ENCODE results near the gene KCNG2. TPM values are rescaled to one million over a fixed set of nuclear protein-coding genes. Genes with fewer than 3 reads are reported as not detected.

The KCNG2 gene
- polyA plus RNA-seq, 1 experiment, result 0.38 TPM

- H3K27ac ChIP-seq (ENCODE audit: low read depth, low read length), result no peak overlapping the region
- POLR2A ChIA-PET, result no interaction called here
- H3K4me3 ChIP-seq (ENCODE audit: low read depth, low read length), result no peak overlapping the region
- H3K9me3 ChIP-seq (ENCODE audit: control insufficient read depth, insufficient read depth, low read length), result peaks cover 18% of the 10 kb centered on the region
- DNase-seq (ENCODE audit: low read depth, low spot score), result no peak
- CTCF ChIA-PET, result no interaction called here
- peaks cover 11% of the 10 kb centered on the region for H3K27me3 ChIP-seq (ENCODE audit: control insufficient read depth, insufficient read depth, low read length)
- no peak for TF ChIP-seq CTCF (IDR thresholded peaks at IDR 0.05; ENCODE audit: low read depth, low read length)
These were observed 14.3 kb downstream of the KCNG2 start for GRCh38 chr18:79812052-79812451.

- ChIA-PET POLR2A (no interaction called here), CTCF (no interaction called here)
- no peak for TF ChIP-seq CTCF (IDR thresholded peaks at IDR 0.05; ENCODE audit: low read depth, low read length)
- no peak for DNase-seq (ENCODE audit: low read depth, low spot score)
- H3K4me3 ChIP-seq (ENCODE audit: low read depth, low read length), result no peak overlapping the region
- peaks cover 16% of the 10 kb centered on the region for H3K27me3 ChIP-seq (ENCODE audit: control insufficient read depth, insufficient read depth, low read length)
- H3K27ac ChIP-seq (ENCODE audit: low read depth, low read length), result no peak overlapping the region
- peaks cover 15% of the 10 kb centered on the region for H3K9me3 ChIP-seq (ENCODE audit: control insufficient read depth, insufficient read depth, low read length)
These were observed 16.6 kb downstream of the KCNG2 start for GRCh38 chr18:79814373-79814772.

- peaks cover 9% of the 10 kb centered on the region; the same call in 1 of the 2 replicates for H3K9me3 ChIP-seq (ENCODE audit: control insufficient read depth, insufficient read depth, low read length)
- H3K27ac ChIP-seq (ENCODE audit: low read depth, low read length), result no peak overlapping the region
- CTCF ChIA-PET, result no interaction called here
- DNase-seq (ENCODE audit: low read depth, low spot score), result no peak
- no peak for TF ChIP-seq CTCF (IDR thresholded peaks at IDR 0.05; ENCODE audit: low read depth, low read length)
- peaks cover 16% of the 10 kb centered on the region for H3K27me3 ChIP-seq (ENCODE audit: control insufficient read depth, insufficient read depth, low read length)
- POLR2A ChIA-PET, result no interaction called here
- H3K4me3 ChIP-seq (ENCODE audit: low read depth, low read length), result no peak overlapping the region
These were observed 17.9 kb downstream of the KCNG2 start for GRCh38 chr18:79815657-79816056.

GRCh38 chr18:79816092-79816491, 18.4 kb downstream of the KCNG2 start:
- ChIA-PET CTCF (no interaction called here), POLR2A (no interaction called here)
- no peak overlapping the region for H3K4me3 ChIP-seq (ENCODE audit: low read depth, low read length)
- H3K27ac ChIP-seq (ENCODE audit: low read depth, low read length), result no peak overlapping the region
- H3K9me3 ChIP-seq (ENCODE audit: control insufficient read depth, insufficient read depth, low read length), result peaks cover 9% of the 10 kb centered on the region; the same call in 1 of the 2 replicates
- no peak for TF ChIP-seq CTCF (IDR thresholded peaks at IDR 0.05; ENCODE audit: low read depth, low read length)
- peaks cover 14% of the 10 kb centered on the region for H3K27me3 ChIP-seq (ENCODE audit: control insufficient read depth, insufficient read depth, low read length)
- no peak for DNase-seq (ENCODE audit: low read depth, low spot score)

GRCh38 chr18:79816981-79817606, 19.4 kb downstream of the KCNG2 start:
- peaks cover 9% of the 10 kb centered on the region; the same call in 1 of the 2 replicates for H3K9me3 ChIP-seq (ENCODE audit: control insufficient read depth, insufficient read depth, low read length)
- no peak overlapping the region for H3K4me3 ChIP-seq (ENCODE audit: low read depth, low read length)
- no peak for DNase-seq (ENCODE audit: low read depth, low spot score)
- no peak for TF ChIP-seq CTCF (IDR thresholded peaks at IDR 0.05; ENCODE audit: low read depth, low read length)
- POLR2A ChIA-PET, result no interaction called here
- peaks cover 14% of the 10 kb centered on the region for H3K27me3 ChIP-seq (ENCODE audit: control insufficient read depth, insufficient read depth, low read length)
- H3K27ac ChIP-seq (ENCODE audit: low read depth, low read length), result no peak overlapping the region
- CTCF ChIA-PET, result no interaction called here

All from AG04450 (cell line).